ENCODE results near the gene ATP1A2. TPM values are rescaled to one million over a fixed set of nuclear protein-coding genes. Genes with fewer than 3 reads are reported as not detected.

ATP1A2 gene
- total and polyA plus RNA-seq, 2 of the 8 experiments (the other 6 are each of a cell fraction or from before 2014, with no cell fraction given), result 39.7 to 40.8 TPM

DNA sequence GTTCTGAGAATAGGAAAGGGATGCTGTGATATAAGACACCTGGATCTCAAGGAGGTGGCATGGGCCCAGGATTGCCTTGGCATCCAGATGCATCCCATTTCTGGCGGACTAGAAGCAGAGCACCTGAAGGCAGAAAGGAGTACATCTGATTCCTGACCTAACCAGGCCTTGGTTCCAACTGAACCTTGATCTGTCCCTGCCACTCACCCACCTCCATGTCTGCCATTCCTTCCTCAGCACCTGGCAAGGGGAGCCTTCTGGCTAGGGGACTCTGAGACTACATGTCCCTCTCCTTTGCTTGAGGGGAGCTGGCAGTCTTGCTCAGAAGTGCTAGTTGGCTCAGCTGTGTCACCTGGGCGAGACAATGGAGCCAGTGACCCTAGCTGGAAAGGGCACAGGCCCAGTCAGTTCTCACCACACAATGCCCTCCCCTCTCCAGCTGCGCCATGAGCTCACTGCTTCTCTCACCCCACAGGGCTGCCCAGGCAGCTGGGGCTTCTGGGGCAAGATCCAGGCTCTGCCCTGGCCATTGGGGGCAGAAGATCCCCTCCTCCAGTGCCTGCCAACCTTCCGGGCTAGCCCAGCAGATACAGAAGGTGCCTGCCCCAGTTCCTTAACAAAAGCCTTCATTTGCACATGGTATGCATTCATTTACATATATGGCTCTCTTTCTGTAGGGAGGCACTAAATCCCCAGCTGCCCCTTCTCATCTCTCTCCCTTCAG lies 20.0 kb upstream of the ATP1A2 start:
- Histone ChIP-seq H4K5ac (ENCODE audit: insufficient read length, low read depth, low read length) (peak overlapping the region; percentile 69), H2BK12ac (ENCODE audit: low read depth, low read length) (peak overlapping the region; percentile 99), H4K8ac (ENCODE audit: extremely low read depth, insufficient read depth, low read length) (0 out of 2 replicates have a peak overlapping the region, but pooled peaks have one; percentile 71), H3K4ac (replicated peaks; ENCODE audit: insufficient read length, low read depth, low read length) (peak overlapping the region; percentile 93), H2BK15ac (ENCODE audit: low read length) (peak overlapping the region; percentile 66; the same call in 1 of the 2 replicates), H2BK20ac (ENCODE audit: low read length) (peak overlapping the region; percentile 91), H3K4me1 (replicated peaks in 1 of 4; ENCODE audit: control insufficient read depth in 3 of 4, insufficient read depth in 4 of 4, low read length in 3 of 4) (peaks cover 9 to 38% (median 29%) of the 10 kb centered on the region in 4 experiments), H2AK5ac (ENCODE audit: low read depth, low read length) (peak overlapping the region; percentile 91), H3K56ac (replicated peaks; ENCODE audit: insufficient read length, low read depth, low read length) (peak overlapping the region; percentile 7), H3K79me2 (ENCODE audit: control insufficient read depth in 1 of 2, insufficient read depth in 2 of 2, low read length in 2 of 2) (peaks cover 0 to 36% of the 10 kb centered on the region in 2 experiments; a peak in 2 of 4 replicates), H3K9me3 (ENCODE audit: insufficient read depth in 2 of 2, low read depth in 1 of 2, low read length in 1 of 2) (no peaks in the 10 kb centered on the region; a peak in 1 of 4 replicates), H2BK5ac (ENCODE audit: low read depth, low read length) (peak overlapping the region; percentile 97; the same call in 1 of the 2 replicates), H3K79me1 (ENCODE audit: low read depth, low read length) (peaks cover 14% of the 10 kb centered on the region), H3K36me3 (ENCODE audit: control insufficient read depth in 2 of 4, insufficient read depth in 4 of 4, low read length in 3 of 4) (peaks cover 10 to 35% (median 22%) of the 10 kb centered on the region in 4 experiments), H2BK120ac (replicated peaks; ENCODE audit: low read depth, low read length) (peak overlapping the region; percentile 24), H4K20me1 (replicated peaks in 1 of 2; ENCODE audit: control insufficient read depth in 1 of 2, insufficient read depth in 2 of 2, low read length in 2 of 2) (peaks cover 0 to 4% of the 10 kb centered on the region in 2 experiments), H3K27ac (ENCODE audit: low read depth, low read length) (peak overlapping the region; percentile 87), H3K9ac (replicated peaks in 1 of 4; ENCODE audit: extremely low read depth in 1 of 4, low read depth in 3 of 4, low read length in 3 of 4) (peak overlapping the region in 1 of 4 experiments; percentile 48; a peak in 3 of 7 replicates), H3K23me2 (ENCODE audit: low read depth, low read length) (peaks cover 19% of the 10 kb centered on the region), H3K27me3 (replicated peaks in 1 of 4; ENCODE audit: control insufficient read depth in 3 of 4, extremely low read depth in 1 of 4, insufficient read depth in 3 of 4, low read length in 3 of 4) (no peaks in the 10 kb centered on the region), H4K91ac (replicated peaks; ENCODE audit: insufficient read length, low read length) (peak overlapping the region; percentile 96), H2AFZ (ENCODE audit: low read length) (no peak overlapping the region), H3K23ac (ENCODE audit: insufficient read length) (no peak overlapping the region), H3K4me2 (ENCODE audit: insufficient read depth in 1 of 2, low read depth in 2 of 2, low read length in 2 of 2) (peak overlapping the region; percentile 71 to 96), H3K18ac (ENCODE audit: extremely low read depth, low read length) (peak overlapping the region; percentile 98), H3K4me3 (ENCODE audit: extremely low read depth in 1 of 4, insufficient read depth in 2 of 4, low read depth in 3 of 4, low read length in 4 of 4) (peak overlapping the region in 2 of 4 experiments; percentile 10 to 92; a peak in 2 of 8 replicates), H3K14ac (ENCODE audit: insufficient read length) (peak overlapping the region; percentile 11)
- FAIRE-seq, result peak; percentile 82
- ChIA-PET CTCF (ENCODE audit: partially characterized antibody) (interaction anchor here (0.8 to 50.1 kb wide), 12 partner anchors 10 to 157 kb away, joined by 3 to 1874 read pairs (median 4); partner anchors contain the start of genes KCNJ10 and KCNJ9), POLR2A (ENCODE audit: partially characterized antibody) (interaction anchor here (0.9 to 5.1 kb wide), 14 partner anchors 9 to 167 kb away, joined by 3 to 39 read pairs (median 5); partner anchors contain the start of genes ATP1A2, DCAF8, KCNJ10 and KCNJ9)
- WGBS, 2 experiments (ENCODE audit: extremely low coverage in 1 of 2, insufficient coverage in 1 of 2, insufficient read length in 1 of 2, insufficient replicate concordance in 2 of 2, low coverage in 1 of 2, low lambda C conversion rate in 2 of 2, missing lambda C conversion rate in 1 of 2), result 63% methylated on average over 4 of the region's 4 CpGs; no CpG with 5 or more reads in 1 of the 2 experiments
- peak in 1 of 2 experiments; percentile 60 for DNase-seq (ENCODE audit: low read depth in 1 of 2, low spot score in 2 of 2)
- TF ChIP-seq POLR2A (IDR thresholded peaks at IDR 0.05; ENCODE audit: control extremely low read depth in 1 of 2, low read depth in 2 of 2, low read length in 2 of 2) (peak in 1 of 2 experiments; percentile 53; a peak in 2 of 3 replicates), TCF12 (IDR thresholded peaks at IDR 0.05; ENCODE audit: low read depth, low read length) (0 out of 2 replicates have a peak, but pooled peaks have one; percentile 51), ASH2L (IDR thresholded peaks at IDR 0.05; ENCODE audit: low read length) (peak; percentile 52), RBBP5 (IDR thresholded peaks at IDR 0.05; ENCODE audit: borderline replicate concordance, low read depth, low read length) (no peak), SP4 (IDR thresholded peaks at IDR 0.05; ENCODE audit: low read length) (no peak), SP1 (IDR thresholded peaks at IDR 0.05; ENCODE audit: low read depth, low read length) (peak; percentile 76), SAP30 (IDR thresholded peaks at IDR 0.05; ENCODE audit: insufficient read depth, insufficient replicate concordance, low read length) (peak; percentile 33), RNF2 (IDR thresholded peaks at IDR 0.05; ENCODE audit: borderline replicate concordance, low read depth, low read length, missing control alignments, poor library complexity, severe bottlenecking) (no peak)
- TF ChIP-seq, protein P1, sequence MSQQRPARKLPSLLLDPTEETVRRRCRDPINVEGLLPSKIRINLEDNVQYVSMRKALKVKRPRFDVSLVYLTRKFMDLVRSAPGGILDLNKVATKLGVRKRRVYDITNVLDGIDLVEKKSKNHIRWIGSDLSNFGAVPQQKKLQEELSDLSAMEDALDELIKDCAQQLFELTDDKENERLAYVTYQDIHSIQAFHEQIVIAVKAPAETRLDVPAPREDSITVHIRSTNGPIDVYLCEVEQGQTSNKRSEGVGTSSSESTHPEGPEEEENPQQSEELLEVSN (IDR thresholded peaks at IDR 0.05), result 0 out of 2 replicates have a peak, but pooled peaks have one; percentile 14
